Lower lobe of right lung (tissue), 2 donors: Measurements from ENCODE around the gene OR2AT4. TPM values are rescaled to one million over a fixed set of nuclear protein-coding genes. Genes with fewer than 3 reads are reported as not detected.

Experiments
- ATAC-seq, 2 donors: fragments of 200-7000 bp; cut with Tn5 transposase; one replicate each; pipeline ENCODE4 v1.9.1; 2020 to 2022; ENCODE audit warnings: mild to moderate bottlenecking in 2 of 2, moderate library complexity in 2 of 2
- DNase-seq: peaks from one replicate; pipeline ENCODE4 v3.0.0-alpha.2; 2020
- H3K27ac ChIP-seq: fragments of 200-600 bp; one replicate; pipeline ENCODE4 v1.8.0; 2022
- H3K27me3 ChIP-seq: fragments of 200-600 bp; one replicate; pipeline ENCODE4 v1.8.0; 2022; ENCODE audit warnings: low read depth
- H3K36me3 ChIP-seq: fragments of 200-600 bp; one replicate; pipeline ENCODE4 v1.8.0; 2022; ENCODE audit warnings: mild to moderate bottlenecking
- H3K4me1 ChIP-seq: fragments of 200-600 bp; one replicate; pipeline ENCODE4 v1.8.0; 2022
- H3K4me3 ChIP-seq: fragments of 200-600 bp; one replicate; pipeline ENCODE4 v1.8.0; 2022; ENCODE audit warnings: mild to moderate bottlenecking
- H3K9me3 ChIP-seq: fragments of 200-600 bp; one replicate; pipeline ENCODE4 v1.8.0; 2022
- intact Hi-C: fragments of 100-400 bp; cut with DNase I; formaldehyde crosslinking; loops from one replicate; pipeline ENCODE4 v1.11.0; 2022
- total RNA-seq: library from RNA; stranded (reverse); fragmentation: NEBNext Ultra II Directional; extraction: Animal tissue kit (Norgen Biotek cat#: 25700); gene quantifications from one replicate; pipeline ENCODE4 v1.2.1, GENCODE V29; 2021
- TF ChIP-seq, protein P1 (sequence below): fragments of 200-600 bp; IDR thresholded peaks from one replicate; pipeline ENCODE4 v1.8.0; 2022; ENCODE audit warnings: antibody characterized with exemption, mild to moderate bottlenecking
- donor health status: DM: no; HTN: yes; CAD: no; lungs with severe emphysema.

The OR2AT4 gene
- total RNA-seq, 1 donor from 2014 or later = not detected

DNA sequence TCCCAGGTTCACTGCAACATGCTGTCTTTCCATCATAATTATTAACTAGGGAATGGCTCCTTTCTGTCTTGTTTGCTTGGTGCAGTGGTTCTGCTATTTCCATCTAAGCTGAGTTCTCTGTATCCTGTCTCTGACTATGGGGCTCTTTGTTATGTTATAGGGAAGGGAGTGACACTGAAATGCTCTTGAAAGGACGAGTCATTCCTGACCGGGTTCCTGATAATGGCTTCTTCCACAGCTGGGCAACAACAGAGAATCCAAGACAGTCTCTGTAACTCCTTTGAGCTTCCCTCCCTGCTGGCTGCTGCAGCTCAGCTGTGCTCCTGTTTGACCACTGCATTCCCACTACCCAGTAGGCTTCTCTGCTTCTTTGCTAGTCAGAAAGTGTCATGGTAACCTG, 24.1 kb downstream of the OR2AT4 start:
- Histone ChIP-seq H3K36me3 (no peaks in the 10 kb centered on the region), H3K4me1 (no peaks in the 10 kb centered on the region), H3K27ac (no peak overlapping the region), H3K9me3 (no peaks in the 10 kb centered on the region), H3K27me3 (peaks cover 11% of the 10 kb centered on the region), H3K4me3 (no peak overlapping the region)
- TF ChIP-seq, protein P1, sequence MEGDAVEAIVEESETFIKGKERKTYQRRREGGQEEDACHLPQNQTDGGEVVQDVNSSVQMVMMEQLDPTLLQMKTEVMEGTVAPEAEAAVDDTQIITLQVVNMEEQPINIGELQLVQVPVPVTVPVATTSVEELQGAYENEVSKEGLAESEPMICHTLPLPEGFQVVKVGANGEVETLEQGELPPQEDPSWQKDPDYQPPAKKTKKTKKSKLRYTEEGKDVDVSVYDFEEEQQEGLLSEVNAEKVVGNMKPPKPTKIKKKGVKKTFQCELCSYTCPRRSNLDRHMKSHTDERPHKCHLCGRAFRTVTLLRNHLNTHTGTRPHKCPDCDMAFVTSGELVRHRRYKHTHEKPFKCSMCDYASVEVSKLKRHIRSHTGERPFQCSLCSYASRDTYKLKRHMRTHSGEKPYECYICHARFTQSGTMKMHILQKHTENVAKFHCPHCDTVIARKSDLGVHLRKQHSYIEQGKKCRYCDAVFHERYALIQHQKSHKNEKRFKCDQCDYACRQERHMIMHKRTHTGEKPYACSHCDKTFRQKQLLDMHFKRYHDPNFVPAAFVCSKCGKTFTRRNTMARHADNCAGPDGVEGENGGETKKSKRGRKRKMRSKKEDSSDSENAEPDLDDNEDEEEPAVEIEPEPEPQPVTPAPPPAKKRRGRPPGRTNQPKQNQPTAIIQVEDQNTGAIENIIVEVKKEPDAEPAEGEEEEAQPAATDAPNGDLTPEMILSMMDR = no peak
- no peak for ATAC-seq
- DNase-seq = no peak
- intact Hi-C loops = no loop called here

DNA sequence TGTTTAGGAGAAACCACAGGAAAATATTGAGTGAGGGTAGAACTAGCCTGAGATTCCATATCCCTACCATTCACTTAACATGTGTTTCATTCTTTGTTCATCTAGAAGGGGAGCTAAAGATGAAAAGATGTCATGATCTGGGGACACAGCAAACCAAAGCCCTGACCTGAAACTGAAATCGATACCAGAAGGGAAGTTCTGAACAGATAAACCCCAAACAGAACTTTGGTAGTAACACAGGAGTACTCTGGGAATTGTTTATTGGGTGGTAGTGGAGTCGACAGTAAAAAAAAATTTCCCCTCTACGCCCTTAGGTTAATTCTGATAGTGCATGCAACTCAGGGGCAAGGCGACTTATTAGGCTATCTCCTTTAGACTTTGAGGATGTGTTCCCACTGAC, 27.2 kb downstream of the OR2AT4 start:
- H3K36me3 ChIP-seq = no peaks in the 10 kb centered on the region
- intact Hi-C loops = no loop called here
- ATAC-seq = no peak
- no peaks in the 10 kb centered on the region for H3K9me3 ChIP-seq
- no peaks in the 10 kb centered on the region for H3K4me1 ChIP-seq
- DNase-seq = no peak
- TF ChIP-seq, protein P1 = no peak
- H3K4me3 ChIP-seq = no peak overlapping the region
- H3K27me3 ChIP-seq = peaks cover 11% of the 10 kb centered on the region
- H3K27ac ChIP-seq = no peak overlapping the region

DNA sequence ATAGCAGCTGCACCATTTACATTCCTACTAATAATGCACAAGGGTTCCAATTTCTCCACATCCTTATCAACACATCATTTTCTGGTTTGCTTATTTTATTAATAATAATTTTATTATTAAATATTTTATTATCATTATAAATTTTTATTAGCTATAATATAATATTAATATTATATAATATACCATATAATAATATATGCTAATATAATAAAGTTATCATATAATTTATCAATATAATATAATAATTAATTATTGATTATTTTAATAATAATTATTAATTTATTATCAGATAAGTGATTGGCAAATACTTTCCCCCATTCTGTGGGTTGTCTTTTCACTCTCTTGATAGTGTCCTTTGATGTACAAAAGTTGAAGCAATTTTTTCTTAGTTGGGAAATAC, 27.7 kb downstream of the OR2AT4 start:
- intact Hi-C loops = no loop called here
- Histone ChIP-seq H3K4me3 (no peak overlapping the region), H3K27me3 (peaks cover 11% of the 10 kb centered on the region), H3K36me3 (no peaks in the 10 kb centered on the region), H3K9me3 (no peaks in the 10 kb centered on the region), H3K27ac (no peak overlapping the region), H3K4me1 (no peaks in the 10 kb centered on the region)
- TF ChIP-seq, protein P1 = no peak
- ATAC-seq (no peak), DNase-seq (no peak)

DNA sequence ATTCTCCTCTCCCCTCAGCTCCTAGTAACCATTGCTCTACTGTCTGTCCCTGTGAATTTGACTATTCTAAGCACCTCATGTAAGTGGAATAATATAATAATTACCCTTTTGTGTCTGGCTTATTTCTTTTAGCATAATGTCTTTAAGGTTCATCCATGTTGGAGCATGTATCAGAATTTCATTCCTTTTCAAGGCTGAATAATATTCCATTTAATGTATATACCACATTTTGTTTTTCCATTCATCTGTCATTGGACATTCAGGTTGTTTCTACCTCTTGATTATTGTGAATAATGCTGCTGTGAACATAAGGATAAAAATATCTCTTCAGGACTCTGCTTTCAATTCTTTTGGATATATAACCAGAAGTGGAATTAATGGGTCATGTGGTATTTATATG, 28.1 kb downstream of the OR2AT4 start:
- Histone ChIP-seq H3K36me3 (no peaks in the 10 kb centered on the region), H3K27me3 (peaks cover 11% of the 10 kb centered on the region), H3K27ac (no peak overlapping the region), H3K9me3 (no peaks in the 10 kb centered on the region), H3K4me1 (no peaks in the 10 kb centered on the region), H3K4me3 (no peak overlapping the region)
- intact Hi-C loops = no loop called here
- DNase-seq (no peak), ATAC-seq (no peak)
- TF ChIP-seq, protein P1 = no peak

DNA sequence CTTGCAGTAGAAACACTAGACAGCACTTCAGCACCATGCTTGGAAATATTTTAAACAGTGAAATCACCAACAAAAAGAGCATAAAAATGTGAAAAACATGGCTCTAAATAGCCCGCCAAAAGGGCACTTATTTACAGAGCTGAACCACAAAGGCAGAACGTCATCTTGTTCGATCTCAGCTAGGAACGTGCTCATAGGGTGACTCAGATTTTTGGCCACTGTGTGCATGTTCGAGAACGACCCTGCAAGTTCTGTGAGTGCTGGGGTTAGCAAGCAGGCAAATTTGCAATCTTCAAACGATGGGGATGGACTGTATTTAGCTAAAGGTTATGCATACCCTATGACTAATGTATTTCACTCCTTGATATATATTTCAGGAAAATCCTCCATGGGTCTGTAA, 30.6 kb downstream of the OR2AT4 start:
- ATAC-seq (no peak), DNase-seq (no peak)
- Histone ChIP-seq H3K36me3 (no peaks in the 10 kb centered on the region), H3K4me1 (no peaks in the 10 kb centered on the region), H3K27me3 (peaks cover 5% of the 10 kb centered on the region), H3K9me3 (no peaks in the 10 kb centered on the region), H3K4me3 (no peak overlapping the region), H3K27ac (no peak overlapping the region)
- intact Hi-C loops = no loop called here
- TF ChIP-seq, protein P1 = no peak
